ENCODE results near the gene NXPH4.
A peak's percentile ranks its signal among the peaks of the same experiment; 100 is the strongest.

Gene NXPH4

GRCh38 chr12:57195611-57196371 lies 20.8 kb upstream of the NXPH4 start:
- Histone ChIP-seq H3K9me3 (ENCODE audit: control insufficient read depth, low read length) (no peaks in the 10 kb centered on the region), H3K27me3 (replicated peaks; ENCODE audit: control insufficient read depth, insufficient read depth, low read length) (no peaks in the 10 kb centered on the region), H3K4me3 (ENCODE audit: low read length) (no peak overlapping the region), H3K4me1 (ENCODE audit: control insufficient read depth, insufficient read depth, low read length) (peaks cover 10% of the 10 kb centered on the region), H3K36me3 (ENCODE audit: control insufficient read depth, insufficient read depth, low read length, severe bottlenecking) (peaks cover 100% of the 10 kb centered on the region), H3K9ac (ENCODE audit: low read length) (peak overlapping the region; percentile 37)
- no peak for DNase-seq (ENCODE audit: low read depth)

GRCh38 chr12:57196439-57196838 lies 20.2 kb upstream of the NXPH4 start:
- DNase-seq (ENCODE audit: low read depth): no peak
- H3K4me3 ChIP-seq (ENCODE audit: low read length): no peak overlapping the region
- peak overlapping the region; percentile 37 for H3K9ac ChIP-seq (ENCODE audit: low read length)
- peaks cover 10% of the 10 kb centered on the region for H3K4me1 ChIP-seq (ENCODE audit: control insufficient read depth, insufficient read depth, low read length)
- H3K36me3 ChIP-seq (ENCODE audit: control insufficient read depth, insufficient read depth, low read length, severe bottlenecking): peaks cover 100% of the 10 kb centered on the region
- no peaks in the 10 kb centered on the region for H3K9me3 ChIP-seq (ENCODE audit: control insufficient read depth, low read length)
- no peaks in the 10 kb centered on the region for H3K27me3 ChIP-seq (replicated peaks; ENCODE audit: control insufficient read depth, insufficient read depth, low read length)

- Histone ChIP-seq H3K9me3 (ENCODE audit: control insufficient read depth, low read length) (no peaks in the 10 kb centered on the region), H3K36me3 (ENCODE audit: control insufficient read depth, insufficient read depth, low read length, severe bottlenecking) (peaks cover 100% of the 10 kb centered on the region), H3K4me3 (ENCODE audit: low read length) (no peak overlapping the region), H3K9ac (ENCODE audit: low read length) (no peak overlapping the region), H3K27me3 (replicated peaks; ENCODE audit: control insufficient read depth, insufficient read depth, low read length) (no peaks in the 10 kb centered on the region), H3K4me1 (ENCODE audit: control insufficient read depth, insufficient read depth, low read length) (peaks cover 10% of the 10 kb centered on the region)
- DNase-seq (ENCODE audit: low read depth): no peak
Measured at GRCh38 chr12:57196956-57197355, 19.6 kb upstream of the NXPH4 start.

GRCh38 chr12:57198329-57198728 lies 18.3 kb upstream of the NXPH4 start:
- H3K36me3 ChIP-seq (ENCODE audit: control insufficient read depth, insufficient read depth, low read length, severe bottlenecking): peaks cover 99% of the 10 kb centered on the region
- H3K9me3 ChIP-seq (ENCODE audit: control insufficient read depth, low read length): no peaks in the 10 kb centered on the region
- H3K27me3 ChIP-seq (replicated peaks; ENCODE audit: control insufficient read depth, insufficient read depth, low read length): no peaks in the 10 kb centered on the region
- H3K9ac ChIP-seq (ENCODE audit: low read length): no peak overlapping the region
- DNase-seq (ENCODE audit: low read depth): no peak
- H3K4me3 ChIP-seq (ENCODE audit: low read length): no peak overlapping the region
- peaks cover under 1% of the 10 kb centered on the region for H3K4me1 ChIP-seq (ENCODE audit: control insufficient read depth, insufficient read depth, low read length)

- Histone ChIP-seq H3K9ac (ENCODE audit: low read length) (no peak overlapping the region), H3K4me1 (ENCODE audit: control insufficient read depth, insufficient read depth, low read length) (no peaks in the 10 kb centered on the region), H3K27me3 (replicated peaks; ENCODE audit: control insufficient read depth, insufficient read depth, low read length) (no peaks in the 10 kb centered on the region), H3K9me3 (ENCODE audit: control insufficient read depth, low read length) (no peaks in the 10 kb centered on the region), H3K4me3 (ENCODE audit: low read length) (no peak overlapping the region), H3K36me3 (ENCODE audit: control insufficient read depth, insufficient read depth, low read length, severe bottlenecking) (peaks cover 99% of the 10 kb centered on the region)
- no peak for DNase-seq (ENCODE audit: low read depth)
Measured at GRCh38 chr12:57199191-57199590, 17.4 kb upstream of the NXPH4 start.

DNA sequence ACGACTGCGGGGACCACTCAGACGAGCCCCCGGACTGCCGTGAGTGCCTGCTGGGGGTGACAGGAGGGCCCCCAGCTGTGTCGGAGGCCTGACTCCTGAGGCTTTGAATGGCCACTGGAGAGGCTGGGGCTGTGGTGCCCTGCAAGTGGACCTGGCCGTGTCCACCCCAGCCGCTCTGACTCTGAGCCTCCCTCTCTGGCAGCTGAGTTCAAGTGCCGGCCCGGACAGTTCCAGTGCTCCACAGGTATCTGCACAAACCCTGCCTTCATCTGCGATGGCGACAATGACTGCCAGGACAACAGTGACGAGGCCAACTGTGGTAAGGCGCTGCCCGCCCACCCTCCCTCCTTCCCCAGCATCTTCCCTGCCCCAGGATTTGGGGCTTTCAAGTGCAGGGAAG lies 16.1 kb upstream of the NXPH4 start:
- DNase-seq (ENCODE audit: low read depth): no peak
- H3K9ac ChIP-seq (ENCODE audit: low read length): no peak overlapping the region
- no peaks in the 10 kb centered on the region for H3K27me3 ChIP-seq (replicated peaks; ENCODE audit: control insufficient read depth, insufficient read depth, low read length)
- H3K36me3 ChIP-seq (ENCODE audit: control insufficient read depth, insufficient read depth, low read length, severe bottlenecking): peaks cover 99% of the 10 kb centered on the region
- no peaks in the 10 kb centered on the region for H3K9me3 ChIP-seq (ENCODE audit: control insufficient read depth, low read length)
- no peak overlapping the region for H3K4me3 ChIP-seq (ENCODE audit: low read length)
- no peaks in the 10 kb centered on the region for H3K4me1 ChIP-seq (ENCODE audit: control insufficient read depth, insufficient read depth, low read length)

DNA sequence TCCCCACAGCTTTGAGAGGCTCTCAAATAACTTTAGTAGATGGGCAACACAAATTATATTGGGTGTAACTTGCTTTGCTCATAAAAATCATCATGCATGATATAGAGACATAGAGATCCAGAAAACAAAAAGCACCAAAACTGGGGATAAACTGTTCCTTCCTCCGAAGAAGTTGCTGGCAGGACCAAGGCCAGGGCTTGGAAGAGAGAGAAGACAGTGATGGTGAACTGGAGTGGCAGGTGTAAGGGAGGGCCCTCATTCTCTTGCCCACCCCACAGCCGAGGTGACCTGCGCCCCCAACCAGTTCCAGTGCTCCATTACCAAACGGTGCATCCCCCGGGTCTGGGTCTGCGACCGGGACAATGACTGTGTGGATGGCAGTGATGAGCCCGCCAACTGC lies 15.4 kb upstream of the NXPH4 start:
- Histone ChIP-seq H3K4me3 (ENCODE audit: low read length) (no peak overlapping the region), H3K27me3 (replicated peaks; ENCODE audit: control insufficient read depth, insufficient read depth, low read length) (no peaks in the 10 kb centered on the region), H3K9me3 (ENCODE audit: control insufficient read depth, low read length) (no peaks in the 10 kb centered on the region), H3K9ac (ENCODE audit: low read length) (no peak overlapping the region), H3K4me1 (ENCODE audit: control insufficient read depth, insufficient read depth, low read length) (no peaks in the 10 kb centered on the region), H3K36me3 (ENCODE audit: control insufficient read depth, insufficient read depth, low read length, severe bottlenecking) (peaks cover 99% of the 10 kb centered on the region)
- DNase-seq (ENCODE audit: low read depth): no peak

- DNase-seq (ENCODE audit: low read depth): no peak
- H3K27me3 ChIP-seq (replicated peaks; ENCODE audit: control insufficient read depth, insufficient read depth, low read length): no peaks in the 10 kb centered on the region
- no peaks in the 10 kb centered on the region for H3K9me3 ChIP-seq (ENCODE audit: control insufficient read depth, low read length)
- H3K4me3 ChIP-seq (ENCODE audit: low read length): no peak overlapping the region
- H3K36me3 ChIP-seq (ENCODE audit: control insufficient read depth, insufficient read depth, low read length, severe bottlenecking): peaks cover 99% of the 10 kb centered on the region
- no peaks in the 10 kb centered on the region for H3K4me1 ChIP-seq (ENCODE audit: control insufficient read depth, insufficient read depth, low read length)
- H3K9ac ChIP-seq (ENCODE audit: low read length): no peak overlapping the region
Measured at GRCh38 chr12:57201631-57202030, 15.0 kb upstream of the NXPH4 start.

GRCh38 chr12:57202321-57202720 lies 14.3 kb upstream of the NXPH4 start:
- Histone ChIP-seq H3K27me3 (replicated peaks; ENCODE audit: control insufficient read depth, insufficient read depth, low read length) (no peaks in the 10 kb centered on the region), H3K9ac (ENCODE audit: low read length) (no peak overlapping the region), H3K4me3 (ENCODE audit: low read length) (no peak overlapping the region), H3K9me3 (ENCODE audit: control insufficient read depth, low read length) (no peaks in the 10 kb centered on the region), H3K4me1 (ENCODE audit: control insufficient read depth, insufficient read depth, low read length) (no peaks in the 10 kb centered on the region), H3K36me3 (ENCODE audit: control insufficient read depth, insufficient read depth, low read length, severe bottlenecking) (peaks cover 95% of the 10 kb centered on the region)
- no peak for DNase-seq (ENCODE audit: low read depth)

GRCh38 chr12:57203201-57203600 lies 13.4 kb upstream of the NXPH4 start:
- no peaks in the 10 kb centered on the region for H3K4me1 ChIP-seq (ENCODE audit: control insufficient read depth, insufficient read depth, low read length)
- H3K27me3 ChIP-seq (replicated peaks; ENCODE audit: control insufficient read depth, insufficient read depth, low read length): no peaks in the 10 kb centered on the region
- H3K4me3 ChIP-seq (ENCODE audit: low read length): no peak overlapping the region
- H3K9me3 ChIP-seq (ENCODE audit: control insufficient read depth, low read length): no peaks in the 10 kb centered on the region
- H3K36me3 ChIP-seq (ENCODE audit: control insufficient read depth, insufficient read depth, low read length, severe bottlenecking): peaks cover 95% of the 10 kb centered on the region
- no peak overlapping the region for H3K9ac ChIP-seq (ENCODE audit: low read length)
- no peak for DNase-seq (ENCODE audit: low read depth)

GRCh38 chr12:57203791-57204190 lies 12.8 kb upstream of the NXPH4 start:
- Histone ChIP-seq H3K4me3 (ENCODE audit: low read length) (no peak overlapping the region), H3K4me1 (ENCODE audit: control insufficient read depth, insufficient read depth, low read length) (no peaks in the 10 kb centered on the region), H3K36me3 (ENCODE audit: control insufficient read depth, insufficient read depth, low read length, severe bottlenecking) (peaks cover 95% of the 10 kb centered on the region), H3K9me3 (ENCODE audit: control insufficient read depth, low read length) (no peaks in the 10 kb centered on the region), H3K27me3 (replicated peaks; ENCODE audit: control insufficient read depth, insufficient read depth, low read length) (no peaks in the 10 kb centered on the region), H3K9ac (ENCODE audit: low read length) (no peak overlapping the region)
- no peak for DNase-seq (ENCODE audit: low read depth)

DNA sequence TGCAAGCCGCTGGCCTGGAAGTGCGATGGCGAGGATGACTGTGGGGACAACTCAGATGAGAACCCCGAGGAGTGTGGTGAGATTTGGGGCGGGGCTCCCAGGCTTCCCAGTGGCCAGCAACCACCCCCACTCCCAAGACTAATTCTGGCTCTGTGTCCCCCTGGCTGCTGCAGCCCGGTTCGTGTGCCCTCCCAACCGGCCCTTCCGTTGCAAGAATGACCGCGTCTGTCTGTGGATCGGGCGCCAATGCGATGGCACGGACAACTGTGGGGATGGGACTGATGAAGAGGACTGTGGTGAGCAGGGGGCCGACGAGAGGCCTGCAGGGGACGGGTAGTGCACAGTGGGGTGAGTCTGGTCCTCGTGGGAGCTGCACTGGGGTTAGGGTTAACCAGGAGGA lies 12.1 kb upstream of the NXPH4 start:
- Histone ChIP-seq H3K27me3 (replicated peaks; ENCODE audit: control insufficient read depth, insufficient read depth, low read length) (no peaks in the 10 kb centered on the region), H3K9me3 (ENCODE audit: control insufficient read depth, low read length) (no peaks in the 10 kb centered on the region), H3K4me1 (ENCODE audit: control insufficient read depth, insufficient read depth, low read length) (no peaks in the 10 kb centered on the region), H3K4me3 (ENCODE audit: low read length) (no peak overlapping the region), H3K36me3 (ENCODE audit: control insufficient read depth, insufficient read depth, low read length, severe bottlenecking) (peaks cover 95% of the 10 kb centered on the region), H3K9ac (ENCODE audit: low read length) (no peak overlapping the region)
- no peak for DNase-seq (ENCODE audit: low read depth)
